ENCODE measurements around the gene EDDM13.
"Not testable (repeated sequence)": the region's sequence is repeated elsewhere in the genome, so short reads cannot be mapped to it uniquely, and the experiment has no call there.

The EDDM13 gene, protein sequence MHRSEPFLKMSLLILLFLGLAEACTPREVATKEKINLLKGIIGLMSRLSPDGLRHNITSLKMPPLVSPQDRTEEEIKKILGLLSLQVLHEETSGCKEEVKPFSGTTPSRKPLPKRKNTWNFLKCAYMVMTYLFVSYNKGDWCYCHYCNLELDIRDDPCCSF

DNA sequence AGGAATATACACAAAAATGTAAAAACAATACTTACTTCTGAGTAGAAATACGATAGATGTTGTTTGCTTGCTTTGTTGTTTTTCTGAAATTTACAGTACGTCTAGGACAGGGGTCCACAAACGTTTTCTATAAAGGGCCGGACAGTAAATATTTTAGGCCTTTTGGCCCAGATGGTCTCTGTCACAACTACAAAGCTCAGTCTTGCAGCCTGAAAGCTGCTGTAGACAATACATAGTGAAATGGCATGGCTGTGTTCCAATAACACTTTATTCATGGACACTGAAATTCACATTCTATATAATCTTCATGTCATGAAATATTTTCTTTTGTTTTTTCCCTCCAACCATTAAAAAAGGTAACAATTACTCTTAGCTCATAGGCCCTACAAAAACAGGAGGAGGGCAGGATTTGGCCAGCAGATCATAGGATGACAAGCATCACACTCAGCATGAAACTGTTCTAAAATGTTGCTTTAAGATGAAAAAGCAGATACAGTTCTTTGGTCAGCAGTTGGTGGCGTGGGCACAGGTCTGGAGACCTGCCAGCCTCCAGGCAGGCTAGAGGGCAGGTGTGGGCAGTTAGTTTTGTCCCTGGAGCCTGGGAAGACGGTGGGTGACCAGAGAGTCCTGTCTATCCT is at the start of gene EDDM13:
Gene EDDM13 (plus strand): TSS at position 588 of the 638 bp plus-strand sequence. CDS start 87 bp downstream, outside the sequence.
- no peak within 1 kb of the TSS for H3K4me3 ChIP-seq (ENCODE audit: low read depth, low read length)
- DNase-seq (ENCODE audit: low read depth): no peak
- TF ChIP-seq, protein P1, sequence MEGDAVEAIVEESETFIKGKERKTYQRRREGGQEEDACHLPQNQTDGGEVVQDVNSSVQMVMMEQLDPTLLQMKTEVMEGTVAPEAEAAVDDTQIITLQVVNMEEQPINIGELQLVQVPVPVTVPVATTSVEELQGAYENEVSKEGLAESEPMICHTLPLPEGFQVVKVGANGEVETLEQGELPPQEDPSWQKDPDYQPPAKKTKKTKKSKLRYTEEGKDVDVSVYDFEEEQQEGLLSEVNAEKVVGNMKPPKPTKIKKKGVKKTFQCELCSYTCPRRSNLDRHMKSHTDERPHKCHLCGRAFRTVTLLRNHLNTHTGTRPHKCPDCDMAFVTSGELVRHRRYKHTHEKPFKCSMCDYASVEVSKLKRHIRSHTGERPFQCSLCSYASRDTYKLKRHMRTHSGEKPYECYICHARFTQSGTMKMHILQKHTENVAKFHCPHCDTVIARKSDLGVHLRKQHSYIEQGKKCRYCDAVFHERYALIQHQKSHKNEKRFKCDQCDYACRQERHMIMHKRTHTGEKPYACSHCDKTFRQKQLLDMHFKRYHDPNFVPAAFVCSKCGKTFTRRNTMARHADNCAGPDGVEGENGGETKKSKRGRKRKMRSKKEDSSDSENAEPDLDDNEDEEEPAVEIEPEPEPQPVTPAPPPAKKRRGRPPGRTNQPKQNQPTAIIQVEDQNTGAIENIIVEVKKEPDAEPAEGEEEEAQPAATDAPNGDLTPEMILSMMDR (conservative IDR thresholded peaks at IDR 0.05; ENCODE audit: low read depth, low read length): no peak

DNA sequence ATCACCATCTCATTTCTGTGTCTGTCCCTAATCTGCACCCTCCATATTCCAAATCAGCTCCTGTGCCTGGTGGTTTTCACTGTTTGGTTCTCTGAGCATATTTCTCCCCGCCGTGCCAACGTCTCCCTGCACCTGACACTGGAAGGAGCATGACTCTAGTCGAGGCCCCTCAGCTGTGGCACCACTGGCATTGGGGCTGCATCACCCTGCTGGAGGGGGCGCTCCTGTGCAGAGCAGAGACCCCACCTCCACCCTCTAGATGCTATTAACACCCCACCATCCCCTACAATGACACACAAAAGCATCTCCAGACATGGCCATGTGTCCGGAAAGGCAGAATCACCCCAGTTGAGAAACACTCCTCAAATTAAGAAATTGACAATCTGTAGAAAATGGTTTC is 49.6 kb upstream of the EDDM13 start:
- TF ChIP-seq, protein P1 (conservative IDR thresholded peaks at IDR 0.05; ENCODE audit: low read depth, low read length): no peak
- H3K4me3 ChIP-seq (ENCODE audit: low read depth, low read length): no peak overlapping the region
- no peak for DNase-seq (ENCODE audit: low read depth)

DNA sequence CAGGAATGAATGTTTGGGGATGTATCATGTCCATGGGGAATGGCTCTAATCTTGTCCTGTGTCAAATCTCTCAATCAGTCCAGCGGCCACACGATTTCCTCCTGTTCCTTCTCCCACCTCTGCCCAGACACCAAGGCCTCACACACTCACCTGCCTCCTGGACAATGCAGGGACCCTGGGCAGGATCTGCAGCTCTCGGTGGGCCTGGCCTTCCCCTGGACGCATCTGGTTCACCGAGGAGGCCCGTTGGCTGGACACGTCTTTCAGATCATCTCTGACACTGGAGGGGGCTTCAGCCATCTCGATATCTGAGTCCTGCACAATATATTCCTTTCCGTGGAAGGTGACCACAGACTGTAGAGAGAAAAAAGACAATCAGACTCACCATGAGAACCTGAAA is 49.1 kb upstream of the EDDM13 start:
- TF ChIP-seq, protein P1 (conservative IDR thresholded peaks at IDR 0.05; ENCODE audit: low read depth, low read length): no peak
- no peak for DNase-seq (ENCODE audit: low read depth)
- H3K4me3 ChIP-seq (ENCODE audit: low read depth, low read length): no peak overlapping the region

DNA sequence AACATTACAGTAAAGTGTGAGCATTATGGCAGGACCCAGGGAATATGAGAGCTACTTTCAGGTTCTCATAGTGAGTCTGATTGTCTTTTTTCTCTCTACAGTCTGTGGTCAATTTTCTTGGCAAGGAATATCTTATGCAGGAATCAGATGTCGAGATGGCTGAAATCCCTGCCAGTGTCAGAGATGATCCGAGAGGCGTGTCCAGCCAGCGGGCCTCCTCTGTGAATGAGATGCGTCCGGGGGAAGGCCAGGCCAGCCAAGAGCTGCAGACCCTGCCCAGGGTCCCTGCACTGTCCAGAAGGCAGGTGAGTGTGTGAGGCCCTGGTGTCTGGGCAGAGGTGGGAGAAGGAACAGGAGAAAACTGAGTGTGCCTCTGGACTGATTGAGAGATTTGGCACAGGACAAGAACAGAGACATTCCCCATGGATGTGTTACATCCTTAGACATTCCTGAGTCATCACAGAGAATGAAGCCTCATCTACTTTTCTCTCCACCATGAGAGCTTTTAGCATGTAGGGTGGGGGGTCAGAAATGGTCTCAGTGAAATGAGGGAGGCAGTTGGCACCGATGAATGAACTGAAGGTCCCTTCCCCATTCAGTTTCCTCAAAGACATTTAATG is 27.3 kb upstream of the EDDM13 start:
- DNase-seq (ENCODE audit: low read depth): no peak
- TF ChIP-seq, protein P1 (conservative IDR thresholded peaks at IDR 0.05; ENCODE audit: low read depth, low read length): no peak
- H3K4me3 ChIP-seq (ENCODE audit: low read depth, low read length): no peak overlapping the region

DNA sequence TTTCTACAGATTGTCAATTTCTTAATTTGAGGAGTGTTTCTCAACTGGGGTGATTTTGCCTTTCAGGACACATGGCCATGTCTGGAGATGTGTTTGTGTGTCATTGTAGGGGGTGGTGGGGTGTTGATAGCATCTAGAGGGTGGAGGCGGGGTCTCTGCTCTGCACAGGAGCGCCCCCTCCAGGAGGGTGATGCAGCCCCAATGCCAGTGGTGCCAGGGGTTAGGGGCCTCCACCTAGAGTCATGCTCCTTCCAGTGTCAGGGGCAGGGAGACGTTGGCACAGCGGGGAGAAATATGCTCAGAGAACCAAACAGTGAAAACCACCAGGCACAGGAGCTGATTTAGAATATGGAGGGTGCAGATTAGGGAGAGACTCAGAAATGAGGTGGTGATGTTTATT is 26.8 kb upstream of the EDDM13 start:
- not testable (repeated sequence) for H3K4me3 ChIP-seq (ENCODE audit: low read depth, low read length); DNase-seq (ENCODE audit: low read depth)

DNA sequence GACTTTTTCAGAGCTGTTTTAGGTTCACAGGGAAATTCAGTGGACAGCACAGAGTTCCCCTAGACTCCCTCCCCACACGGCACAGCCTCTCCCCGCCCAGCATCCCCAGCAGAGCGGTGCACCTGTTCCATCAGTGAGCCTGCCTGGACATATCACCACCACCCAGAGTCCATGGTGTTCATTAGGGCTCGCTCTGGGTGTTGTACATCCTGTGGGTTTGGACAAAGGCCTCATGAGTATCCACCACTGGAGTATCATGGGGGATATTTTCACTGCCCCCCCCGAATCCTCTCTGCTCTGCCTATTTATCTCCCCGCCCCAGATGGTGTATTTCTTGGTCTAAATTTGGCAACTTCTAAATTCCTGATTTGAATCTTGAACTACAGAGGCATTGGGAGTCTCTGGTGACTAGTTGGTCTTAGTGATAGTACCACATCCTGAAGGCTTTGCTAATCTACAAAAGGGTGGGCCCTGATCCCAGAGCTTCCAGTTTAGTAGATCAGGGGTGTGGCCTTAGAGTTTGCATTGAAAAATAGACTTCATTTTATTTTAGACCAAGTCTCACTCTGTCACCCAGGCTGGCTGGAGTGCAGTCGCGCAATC is 23.7 kb upstream of the EDDM13 start:
- DNase-seq (ENCODE audit: low read depth); H3K4me3 ChIP-seq (ENCODE audit: low read depth, low read length): not testable (repeated sequence)

DNA sequence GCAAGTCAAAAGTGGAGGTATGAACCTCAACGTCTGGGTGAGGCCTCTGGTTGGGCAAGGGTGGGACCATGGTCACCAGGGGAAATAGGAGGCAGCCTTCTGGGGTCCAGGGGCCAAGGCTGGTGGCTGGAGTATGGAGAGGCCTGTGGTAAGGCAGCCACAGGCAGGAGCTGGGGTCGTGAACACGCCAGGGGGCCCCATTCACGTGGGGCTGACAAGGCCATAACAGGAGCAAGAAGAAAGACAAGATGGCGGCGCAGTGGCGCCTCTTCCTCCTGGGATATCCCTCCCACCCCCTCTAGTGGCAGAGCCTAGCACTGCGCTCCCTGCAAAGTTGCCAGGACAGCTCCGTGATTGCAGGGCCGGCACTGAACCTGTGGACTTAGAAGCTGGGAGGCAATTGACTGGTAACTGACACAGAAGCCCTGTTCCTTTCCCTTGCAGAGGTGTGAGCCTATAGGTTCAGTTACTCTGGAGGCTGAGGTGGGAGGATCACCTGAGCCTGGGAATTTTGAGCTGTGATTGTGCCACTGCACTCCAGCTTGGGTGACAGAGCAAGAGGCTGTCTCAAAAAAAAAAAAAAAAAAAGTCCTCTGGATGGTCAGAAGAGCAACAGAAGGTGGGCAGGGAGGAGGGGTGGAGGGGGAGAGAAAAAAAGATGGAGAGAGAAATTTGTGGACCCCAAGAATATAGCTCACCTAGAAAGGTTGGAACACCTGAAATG is 19.7 kb upstream of the EDDM13 start:
- no peak overlapping the region for H3K4me3 ChIP-seq (ENCODE audit: low read depth, low read length)
- TF ChIP-seq, protein P1 (conservative IDR thresholded peaks at IDR 0.05; ENCODE audit: low read depth, low read length): peak; percentile 99
- DNase-seq (ENCODE audit: low read depth): peak; percentile 92

All from choroid plexus epithelial cell (primary cell).